Kidney glomerular epithelial cell (primary cell): ENCODE results near the gene L3MBTL1.
"Not testable (repeated sequence)": the region's sequence is repeated elsewhere in the genome, so short reads cannot be mapped to it uniquely, and the experiment has no call there.

Experiments used
- DNase-seq: peaks from one replicate; lab custom pipeline; 2025; lab: John Stamatoyannopoulos, UW

L3MBTL1 gene

GRCh38 chr20:43507150-43508080 is at the start of gene L3MBTL1:
Gene L3MBTL1 (plus strand): TSS chr20:43507697. CDS start chr20:43513504, 5,807 bp downstream.
- no peak for DNase-seq

GRCh38 chr20:43458422-43458924 is 49.0 kb upstream of the L3MBTL1 start:
- DNase-seq = no peak

- DNase-seq = no peak
Measured at GRCh38 chr20:43459022-43459942, 48.2 kb upstream of the L3MBTL1 start.

DNA sequence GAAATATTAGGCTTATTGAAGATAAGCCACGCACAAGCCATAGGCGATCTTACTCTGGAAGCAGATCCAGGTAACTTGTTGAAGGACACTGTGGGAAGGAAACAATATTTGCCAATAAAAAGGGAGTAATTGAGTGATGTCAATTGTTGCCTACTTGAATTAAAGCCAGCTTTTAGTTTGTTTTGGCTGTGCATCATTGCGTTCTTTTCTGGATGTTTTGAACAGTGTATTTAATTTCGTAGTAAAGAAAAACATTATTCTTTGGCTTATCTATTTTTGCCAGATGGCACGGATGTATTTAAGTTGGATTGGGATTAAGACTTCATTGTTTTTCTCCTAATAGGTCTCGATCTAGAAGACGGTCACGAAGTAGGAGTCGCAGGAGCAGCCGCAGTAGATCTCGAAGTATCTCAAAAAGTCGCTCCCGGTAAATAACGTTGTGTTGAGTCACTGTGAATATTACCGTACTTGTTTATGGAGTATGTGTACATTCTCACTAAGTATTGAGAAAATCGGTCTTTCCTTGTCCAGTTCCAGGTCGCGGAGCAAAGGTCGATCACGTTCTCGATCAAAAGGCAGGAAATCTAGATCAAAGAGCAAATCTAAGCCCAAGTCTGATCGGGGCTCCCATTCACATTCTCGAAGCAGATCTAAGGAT is 47.2 kb upstream of the L3MBTL1 start:
- DNase-seq = no peak

DNA sequence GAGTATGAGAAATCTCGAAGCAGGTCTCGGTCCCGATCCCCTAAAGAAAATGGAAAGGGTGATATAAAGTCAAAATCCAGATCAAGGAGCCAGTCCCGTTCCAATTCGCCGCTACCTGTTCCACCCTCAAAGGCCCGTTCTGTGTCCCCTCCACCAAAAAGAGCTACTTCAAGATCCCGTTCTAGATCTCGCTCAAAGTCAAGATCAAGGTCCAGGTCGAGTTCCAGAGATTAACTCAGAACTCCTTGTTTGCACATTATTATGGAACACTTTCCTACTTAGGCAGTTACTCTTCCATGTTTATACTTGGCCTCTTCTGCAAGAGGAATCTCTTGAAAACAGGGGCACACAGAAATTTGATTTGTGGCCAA is 46.7 kb upstream of the L3MBTL1 start:
- no peak for DNase-seq

DNA sequence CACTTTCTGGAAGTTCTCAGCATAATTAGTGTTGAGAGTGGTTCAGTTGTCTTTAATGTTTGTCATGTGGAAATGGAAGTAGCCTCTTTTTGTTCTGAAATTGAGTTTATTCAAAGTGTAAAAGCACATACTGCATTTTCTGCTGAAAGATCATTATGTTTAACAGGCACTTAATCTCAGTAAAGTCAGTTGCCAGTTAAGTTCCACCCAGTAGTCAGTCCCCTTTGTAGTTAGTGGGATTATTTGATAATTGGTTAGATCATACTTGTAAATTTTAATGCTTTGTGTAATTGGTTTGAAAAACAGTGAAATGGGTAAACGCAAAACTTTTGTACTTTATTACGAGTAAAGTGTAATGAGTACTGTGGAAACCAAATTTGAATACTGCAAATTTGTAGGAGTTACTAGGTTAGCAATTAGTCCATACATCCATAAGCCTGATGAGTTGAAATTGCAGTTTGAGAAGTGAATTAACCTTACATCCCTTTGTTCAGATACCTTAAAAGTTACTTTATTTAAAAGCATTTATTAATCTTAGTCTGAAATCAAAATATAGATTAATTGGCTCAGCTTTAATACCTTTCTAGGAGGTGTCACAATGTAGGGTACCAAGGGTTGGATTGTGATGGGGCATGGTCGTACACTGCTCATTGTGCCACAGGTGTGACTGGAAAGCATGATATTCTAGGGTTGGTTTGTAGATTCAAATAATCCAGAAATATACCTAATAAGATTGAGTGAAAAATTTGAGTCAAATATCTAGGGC is 45.4 kb upstream of the L3MBTL1 start:
- DNase-seq = no peak

DNA sequence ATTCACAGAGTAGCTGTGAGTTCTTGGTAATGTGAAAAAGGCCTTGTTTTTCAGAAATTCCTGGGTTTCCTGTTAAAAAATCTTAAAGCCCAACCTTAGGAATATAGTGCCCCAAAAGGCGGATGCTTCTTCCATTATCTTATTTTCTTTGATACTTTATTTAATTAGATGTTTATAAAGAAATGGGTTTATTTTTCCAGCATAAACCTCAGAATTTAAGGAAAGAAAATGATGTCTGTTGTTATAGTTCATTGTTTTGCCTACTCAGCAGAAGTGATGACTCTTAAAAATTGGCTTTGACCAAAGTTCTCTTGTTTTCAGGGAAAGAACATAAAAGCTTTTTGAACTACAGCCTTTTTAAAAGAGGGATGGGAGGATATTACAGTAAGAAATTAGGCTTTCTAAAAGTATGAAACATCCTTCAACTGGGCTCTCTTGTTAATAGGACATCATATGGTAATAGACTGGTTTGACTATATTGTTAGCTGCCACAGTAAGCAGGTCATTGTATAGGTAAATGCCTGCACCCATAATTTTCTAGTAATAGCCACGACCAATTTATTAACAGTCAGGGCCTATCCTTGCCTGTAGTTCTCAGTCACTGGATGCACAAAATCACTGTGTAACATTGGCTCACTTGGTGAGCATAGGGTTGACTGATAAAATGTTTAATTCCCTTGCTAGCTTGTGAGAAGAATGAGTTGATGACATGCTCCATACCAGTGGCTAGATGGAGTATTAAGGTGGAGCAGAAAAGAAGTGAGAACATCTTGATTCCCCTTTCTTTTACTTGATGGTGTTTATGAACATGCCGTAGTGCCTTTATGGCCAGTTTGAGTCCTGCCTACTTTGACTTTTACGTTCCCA is 44.6 kb upstream of the L3MBTL1 start:
- no peak for DNase-seq

DNA sequence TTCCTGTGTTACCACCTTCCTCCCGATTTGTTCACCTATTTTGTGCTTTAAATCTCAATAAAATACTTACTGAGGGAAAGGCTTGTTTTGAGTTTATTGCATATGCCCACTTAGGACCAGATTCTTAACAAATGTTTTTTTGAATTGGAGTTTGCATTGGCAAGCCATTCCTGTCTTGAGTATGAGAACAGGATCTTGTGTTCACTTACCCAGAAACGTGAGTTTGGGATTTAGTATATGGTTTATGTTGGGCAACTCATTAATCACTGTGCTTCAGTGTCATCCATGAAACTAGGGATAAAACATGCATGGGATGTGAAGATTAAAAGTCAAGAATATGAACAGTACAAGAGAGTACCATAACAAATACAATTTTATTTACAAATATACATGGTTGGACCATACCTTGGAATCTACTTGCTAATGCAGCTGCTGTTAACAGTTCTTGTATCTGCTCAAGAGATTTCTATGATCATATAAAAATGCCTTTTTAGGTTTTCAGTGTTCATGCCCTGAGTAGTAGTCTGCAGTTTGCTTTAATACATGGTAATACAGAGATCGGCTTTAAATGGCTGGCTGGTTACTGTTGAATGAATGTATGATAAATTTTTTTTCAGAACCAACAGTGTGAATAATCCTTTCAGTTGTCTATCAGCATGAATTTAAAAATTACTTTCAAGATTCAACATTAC is 43.8 kb upstream of the L3MBTL1 start:
- DNase-seq = no peak

- DNase-seq = no peak
Measured at GRCh38 chr20:43464219-43464790, 43.2 kb upstream of the L3MBTL1 start.

- no peak for DNase-seq
Measured at GRCh38 chr20:43465625-43465943, 41.9 kb upstream of the L3MBTL1 start.

DNA sequence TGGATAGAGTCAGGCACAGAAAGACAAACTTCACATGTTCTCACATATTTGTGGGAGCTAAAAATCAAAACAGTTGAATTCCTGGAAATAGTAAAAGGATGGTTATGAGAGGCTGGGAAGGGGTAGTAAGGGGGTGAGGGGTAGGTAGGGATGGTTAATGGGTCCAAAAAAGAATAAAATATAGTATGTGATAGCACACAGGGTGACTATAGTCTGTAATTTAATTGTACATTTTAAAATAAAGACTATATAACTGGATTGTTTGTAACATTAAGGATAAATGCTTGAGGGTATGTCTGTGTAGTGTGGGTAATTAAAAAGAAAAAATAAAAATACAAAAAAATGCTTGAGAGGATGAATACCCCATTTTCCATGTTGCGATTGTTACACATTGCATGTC is 39.9 kb upstream of the L3MBTL1 start:
- no peak for DNase-seq

DNA sequence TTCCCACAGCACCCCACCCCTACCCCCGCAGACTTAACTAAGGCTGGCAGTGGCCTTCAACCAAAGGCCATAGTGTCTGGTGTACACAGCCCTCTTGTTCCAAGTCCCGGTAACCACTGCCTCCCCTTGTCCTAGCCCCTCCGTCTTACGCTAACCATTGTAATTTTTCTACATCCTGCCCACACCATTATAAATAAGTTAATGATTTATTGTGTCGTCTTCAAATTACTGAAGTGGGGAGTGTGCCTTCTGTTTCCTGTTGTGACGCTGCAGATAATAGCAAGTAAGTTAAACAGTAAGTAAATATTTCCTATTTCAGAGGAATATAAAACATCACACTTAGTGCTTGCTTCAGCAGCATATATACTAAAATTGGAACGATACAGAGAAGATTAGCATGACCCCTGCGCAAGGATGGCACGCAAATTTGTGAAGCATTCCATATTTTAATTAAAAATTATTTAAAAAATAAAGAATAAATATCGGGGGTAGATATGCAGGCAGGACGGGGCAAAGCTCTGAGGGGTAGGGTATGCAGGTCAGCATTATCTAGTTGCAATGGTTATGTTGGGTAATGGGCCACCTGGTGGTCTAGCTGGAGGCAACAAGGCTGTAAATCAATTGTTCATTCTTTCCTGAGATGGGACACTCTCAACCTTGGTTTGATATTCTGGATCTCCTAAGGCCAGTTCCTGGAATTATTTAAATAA is 34.7 kb upstream of the L3MBTL1 start:
- DNase-seq = no peak

GRCh38 chr20:43473381-43473704 is 34.2 kb upstream of the L3MBTL1 start:
- DNase-seq = no peak

- DNase-seq = no peak
Measured at GRCh38 chr20:43477193-43477592, 30.3 kb upstream of the L3MBTL1 start.

DNA sequence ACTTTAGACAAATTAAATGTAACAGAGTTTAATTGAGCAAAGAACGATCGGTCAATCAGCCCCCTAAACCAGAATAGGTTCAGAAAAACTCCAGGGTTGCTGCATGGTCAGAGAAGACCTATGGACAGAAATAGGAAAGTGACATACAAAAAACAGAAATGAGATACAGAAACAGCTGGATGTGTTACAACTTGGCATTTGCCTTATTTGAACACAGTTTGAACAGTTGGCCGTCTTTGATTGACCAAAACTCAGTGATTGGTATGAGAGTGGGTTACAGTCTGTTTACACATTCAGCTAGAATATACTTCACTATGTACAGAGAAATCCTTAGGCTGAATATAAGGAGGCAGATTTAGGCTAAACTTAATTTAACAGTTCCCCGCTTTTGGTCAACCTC is 29.9 kb upstream of the L3MBTL1 start:
- DNase-seq = no peak

DNA sequence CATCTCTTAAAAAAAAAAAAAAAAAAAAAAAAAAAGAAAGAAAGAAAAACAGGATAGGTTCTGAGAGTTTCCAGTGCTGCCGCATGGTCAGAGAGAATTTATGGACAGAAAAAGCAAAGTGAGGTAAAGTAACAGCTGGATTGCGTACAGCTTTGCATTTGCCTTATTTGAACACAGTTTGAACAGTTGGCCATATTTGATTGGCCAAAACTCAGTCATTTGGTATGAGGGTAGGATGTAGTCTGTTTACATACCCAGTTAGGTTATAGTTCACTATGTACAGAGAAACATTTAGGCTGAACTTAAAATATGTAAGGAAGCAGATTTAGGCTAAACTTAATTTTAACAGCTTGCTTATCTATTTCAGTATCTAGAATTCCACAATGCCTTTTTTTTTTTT is 17.5 kb upstream of the L3MBTL1 start:
- no peak for DNase-seq

DNA sequence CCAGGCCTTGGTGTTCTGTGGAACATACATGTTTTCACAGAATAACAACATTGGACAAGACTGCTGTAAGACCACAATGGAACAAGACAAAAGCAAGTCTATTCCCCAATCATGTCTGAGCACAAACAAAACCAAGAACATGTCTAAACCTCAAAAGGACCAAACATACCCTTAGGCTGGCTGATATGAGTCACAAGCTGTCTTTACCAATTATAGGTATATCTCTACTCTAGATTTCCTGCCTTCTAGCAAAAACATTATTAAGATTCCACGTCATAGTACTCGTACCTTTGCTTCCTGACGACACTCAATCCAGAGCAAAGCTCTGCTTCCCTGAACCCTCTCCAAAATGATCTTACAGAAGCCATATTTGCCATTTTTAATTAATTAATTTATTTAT is 15.4 kb upstream of the L3MBTL1 start:
- no peak for DNase-seq

GRCh38 chr20:43495388-43495787 is 12.1 kb upstream of the L3MBTL1 start:
- DNase-seq = no peak

DNA sequence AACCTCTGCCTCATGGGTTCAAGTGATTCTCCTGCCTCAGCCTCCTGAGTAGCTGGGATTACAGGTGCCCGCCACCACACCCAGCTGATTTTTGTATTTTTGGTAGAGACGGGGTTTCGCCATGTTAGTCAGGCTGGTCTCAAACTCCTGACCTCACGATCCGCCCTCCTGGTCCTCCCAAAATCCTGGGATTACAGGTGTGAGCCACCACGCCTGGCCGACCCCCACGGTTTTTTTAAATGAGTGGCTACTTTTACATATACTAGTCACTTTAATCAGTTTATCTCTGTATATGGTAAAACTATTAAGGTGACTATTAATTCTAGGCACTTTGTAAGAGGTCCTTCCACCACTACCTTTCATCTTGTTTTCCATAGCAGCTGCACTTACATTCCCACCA is 5.5 kb upstream of the L3MBTL1 start:
- not testable (repeated sequence) for DNase-seq
